OCI-LY1 (cell line): ENCODE results near the gene FHIT.

ENCODE experiments used
- EZH2 ChIP-seq: fragments of 200-600 bp; sonication (generic), shearing (Covaris generic); IDR thresholded peaks from 2 replicates; pipeline ENCODE4 v1.8.0; 2017; ENCODE audit warnings: borderline replicate concordance, mixed run types, mild to moderate bottlenecking, antibody characterized with exemption, low read length, moderate library complexity, mixed read lengths
- TF ChIP-seq, protein P1 (sequence below): fragments of 200-600 bp; sonication (generic), shearing (Covaris generic); IDR thresholded peaks from 2 replicates; pipeline ENCODE4 v1.5.1; 2017; ENCODE audit warnings: mild to moderate bottlenecking, antibody characterized with exemption, low read length, moderate library complexity, mixed read lengths

GRCh38 chr3:59963676-59964075, 1287.6 kb downstream of the FHIT start:
- TF ChIP-seq, protein P1, sequence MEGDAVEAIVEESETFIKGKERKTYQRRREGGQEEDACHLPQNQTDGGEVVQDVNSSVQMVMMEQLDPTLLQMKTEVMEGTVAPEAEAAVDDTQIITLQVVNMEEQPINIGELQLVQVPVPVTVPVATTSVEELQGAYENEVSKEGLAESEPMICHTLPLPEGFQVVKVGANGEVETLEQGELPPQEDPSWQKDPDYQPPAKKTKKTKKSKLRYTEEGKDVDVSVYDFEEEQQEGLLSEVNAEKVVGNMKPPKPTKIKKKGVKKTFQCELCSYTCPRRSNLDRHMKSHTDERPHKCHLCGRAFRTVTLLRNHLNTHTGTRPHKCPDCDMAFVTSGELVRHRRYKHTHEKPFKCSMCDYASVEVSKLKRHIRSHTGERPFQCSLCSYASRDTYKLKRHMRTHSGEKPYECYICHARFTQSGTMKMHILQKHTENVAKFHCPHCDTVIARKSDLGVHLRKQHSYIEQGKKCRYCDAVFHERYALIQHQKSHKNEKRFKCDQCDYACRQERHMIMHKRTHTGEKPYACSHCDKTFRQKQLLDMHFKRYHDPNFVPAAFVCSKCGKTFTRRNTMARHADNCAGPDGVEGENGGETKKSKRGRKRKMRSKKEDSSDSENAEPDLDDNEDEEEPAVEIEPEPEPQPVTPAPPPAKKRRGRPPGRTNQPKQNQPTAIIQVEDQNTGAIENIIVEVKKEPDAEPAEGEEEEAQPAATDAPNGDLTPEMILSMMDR, result no peak
- no peak for TF ChIP-seq EZH2
